ENCODE measurements around the gene PPP3CB. TPM values are rescaled to one million over a fixed set of nuclear protein-coding genes. Genes with fewer than 3 reads are reported as not detected.
A peak's percentile ranks its signal among the peaks of the same experiment; 100 is the strongest.
"Not testable (repeated sequence)": the region's sequence is repeated elsewhere in the genome, so short reads cannot be mapped to it uniquely, and the experiment has no call there.

The PPP3CB gene
- total RNA-seq, 1 donor from 2014 or later: 7.9 TPM

GRCh38 chr10:73416571-73416970, 79.3 kb downstream of the PPP3CB start:
- DNase-seq (ENCODE audit: low read depth in 2 of 2): no peak

GRCh38 chr10:73414230-73414945, 81.4 kb downstream of the PPP3CB start:
- DNase-seq (ENCODE audit: low read depth in 2 of 2): no peak

GRCh38 chr10:73413528-73414229, 82.1 kb downstream of the PPP3CB start, which contains the start of gene ANXA7:
TSS of gene ANXA7 (minus strand) at chr10:73414058. CDS start at chr10:73400856, 13,202 bp downstream.
- DNase-seq (ENCODE audit: low read depth in 2 of 2): peak; percentile 85 to 92

GRCh38 chr10:73413108-73413527, 82.7 kb downstream of the PPP3CB start:
- peak in 1 of 2 donors; percentile 72 for DNase-seq (ENCODE audit: low read depth in 2 of 2)

- DNase-seq (ENCODE audit: low read depth in 2 of 2): no peak
Measured at GRCh38 chr10:73410897-73411296, 84.9 kb downstream of the PPP3CB start.

GRCh38 chr10:73408978-73409521, 86.8 kb downstream of the PPP3CB start:
- DNase-seq (ENCODE audit: low read depth in 2 of 2): no peak

- DNase-seq (ENCODE audit: low read depth in 2 of 2): no peak
Measured at GRCh38 chr10:73408061-73408460, 87.8 kb downstream of the PPP3CB start.

- no peak for DNase-seq (ENCODE audit: low read depth in 2 of 2)
Measured at GRCh38 chr10:73407495-73407894, 88.3 kb downstream of the PPP3CB start.

- DNase-seq (ENCODE audit: low read depth in 2 of 2): no peak
Measured at GRCh38 chr10:73406846-73407245, 89.0 kb downstream of the PPP3CB start.

- DNase-seq (ENCODE audit: low read depth in 2 of 2): no peak
Measured at GRCh38 chr10:73405556-73405955, 90.3 kb downstream of the PPP3CB start.

- no peak for DNase-seq (ENCODE audit: low read depth in 2 of 2)
Measured at GRCh38 chr10:73404690-73405089, 91.1 kb downstream of the PPP3CB start.

GRCh38 chr10:73401636-73402035, 94.2 kb downstream of the PPP3CB start:
- no peak for DNase-seq (ENCODE audit: low read depth in 2 of 2)

GRCh38 chr10:73399063-73399462, 96.8 kb downstream of the PPP3CB start:
- no peak for DNase-seq (ENCODE audit: low read depth in 2 of 2)

GRCh38 chr10:73398024-73398423, 97.8 kb downstream of the PPP3CB start:
- DNase-seq (ENCODE audit: low read depth in 2 of 2): no peak

GRCh38 chr10:73394325-73394724, 101.5 kb downstream of the PPP3CB start:
- not testable (repeated sequence) for DNase-seq (ENCODE audit: low read depth in 2 of 2)

- DNase-seq (ENCODE audit: low read depth in 2 of 2): no peak
Measured at GRCh38 chr10:73388228-73388627, 107.6 kb downstream of the PPP3CB start.

- DNase-seq (ENCODE audit: low read depth in 2 of 2): no peak
Measured at GRCh38 chr10:73386583-73386982, 109.2 kb downstream of the PPP3CB start.

Other genes with a start within 250 kb of the PPP3CB start
- gene DNAJC9, start 248.8 kb downstream of the PPP3CB start, total RNA-seq: 18.1 and 22.7 TPM in 2 replicates
- 52.1 and 53.0 TPM in 2 replicates for gene MRPS16, start 243.4 kb downstream of the PPP3CB start, total RNA-seq
- under 0.01 and 0.20 TPM in 2 replicates for gene CFAP70, start 137.2 kb downstream of the PPP3CB start, total RNA-seq
- 70.6 and 71.2 TPM in 2 replicates for gene ANXA7, start 82.0 kb downstream of the PPP3CB start, total RNA-seq
- 0.22 and 0.60 TPM in 2 replicates for gene MSS51, start 62.5 kb downstream of the PPP3CB start, total RNA-seq
- gene USP54, start 95.3 kb upstream of the PPP3CB start, total RNA-seq: 3.4 and 7.2 TPM in 2 replicates
- not detected in 2 replicates for gene MYOZ1, start 145.4 kb upstream of the PPP3CB start, total RNA-seq
- gene SYNPO2L, start 160.0 kb upstream of the PPP3CB start, total RNA-seq: not detected in 2 replicates
- gene AGAP5, start 202.1 kb upstream of the PPP3CB start, total RNA-seq: 0.87 and 1.8 TPM in 2 replicates
- gene SEC24C, start 248.3 kb upstream of the PPP3CB start, total RNA-seq: 46.9 and 52.8 TPM in 2 replicates

Measured in lung microvascular endothelial cell (primary cell).